Thymus (tissue), 11 donors: ENCODE measurements around the gene PCK1. TPM values are rescaled to one million over a fixed set of nuclear protein-coding genes. Genes with fewer than 3 reads are reported as not detected.

Experiments
- DNase-seq, 9 donors: peaks; one replicate each; pipeline ENCODE4 v3.0.0-alpha.2; 2013; ENCODE audit warnings: low spot score in 9 of 9, low read depth in 6 of 9, missing footprints in 1 of 9
- H3K27ac ChIP-seq, 2 donors: one replicate each; pipeline ENCODE4 v1.5.1; 2013; ENCODE audit warnings: control low read depth in 1 of 2, low read depth in 1 of 2, low read length in 1 of 2, mild to moderate bottlenecking in 1 of 2, moderate library complexity in 1 of 2
- H3K27me3 ChIP-seq, 2 donors: one replicate each; pipeline ENCODE4 v1.5.1; 2013; ENCODE audit warnings: low read length in 1 of 2; ENCODE audit not compliant: control insufficient read depth in 2 of 2, insufficient read depth in 1 of 2
- H3K36me3 ChIP-seq, 2 donors: one replicate each; pipeline ENCODE4 v1.5.1; 2013; ENCODE audit warnings: low read length in 1 of 2, mild to moderate bottlenecking in 1 of 2, moderate library complexity in 1 of 2; ENCODE audit not compliant: control insufficient read depth in 2 of 2, insufficient read depth in 2 of 2
- H3K4me1 ChIP-seq, 2 donors: one replicate each; pipeline ENCODE4 v1.5.1; 2013; ENCODE audit warnings: low read length in 2 of 2; ENCODE audit not compliant: control insufficient read depth in 2 of 2, insufficient read depth in 2 of 2
- H3K4me3 ChIP-seq, 2 donors: one replicate each; pipeline ENCODE4 v1.5.1; 2013; ENCODE audit warnings: low read length in 2 of 2, control low read depth in 1 of 2, mild to moderate bottlenecking in 1 of 2
- H3K9me3 ChIP-seq, 2 donors: one replicate each; pipeline ENCODE4 v1.5.1; 2013; ENCODE audit warnings: low read length in 1 of 2, mild to moderate bottlenecking in 1 of 2; ENCODE audit not compliant: control insufficient read depth in 2 of 2, insufficient read depth in 1 of 2
- WGBS: extraction: QIAGEN DNeasy Blood & Tissue Kit; methylation state at CpG from one replicate; pipeline ENCODE4 v1.1.7; 2013; 5-methylcytosine and 5-hydroxymethylcytosine counted together
- polyA plus RNA-seq: library from polyadenylated mRNA; stranded (reverse); fragments of 200-250 nt; gene quantifications from one replicate; pipeline ENCODE4 v1.2.3, GENCODE V29; 2013
- total RNA-seq: library from RNA; stranded (reverse); fragments of 120-200 nt; gene quantifications from one replicate; pipeline ENCODE4 v1.2.4, GENCODE V29; 2013
- donor health status: healthy.

Gene PCK1
- total and polyA plus RNA-seq, 2 donors: 0.19 to 0.30 TPM

DNA sequence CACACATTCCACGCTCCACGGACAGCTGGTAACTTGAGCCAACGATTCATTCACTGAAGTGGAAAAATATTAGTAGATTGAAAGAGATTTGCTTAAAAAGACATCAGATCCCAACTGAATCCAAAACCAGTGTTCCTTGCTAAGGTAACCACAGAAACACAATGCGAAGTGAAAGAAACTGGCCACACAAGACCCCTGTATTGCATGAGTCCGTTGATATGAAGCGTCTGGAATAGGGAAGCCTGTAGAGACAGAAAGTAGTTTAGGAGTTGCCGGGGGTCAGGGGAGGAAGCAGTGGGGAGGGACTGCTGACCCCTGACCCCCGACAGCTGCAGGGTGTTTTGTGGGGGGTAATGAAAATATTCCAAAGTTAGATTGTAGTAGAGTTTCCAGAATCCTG lies 10.0 kb downstream of the PCK1 start:
- no peak overlapping the region for H3K4me3 ChIP-seq
- no peak for DNase-seq
- no peaks in the 10 kb centered on the region for H3K36me3 ChIP-seq
- no peaks in the 10 kb centered on the region for H3K9me3 ChIP-seq
- peaks cover 0 to 3% of the 10 kb centered on the region in 2 donors for H3K27me3 ChIP-seq
- WGBS: 87% methylated on average over 8 of the region's 8 CpGs
- H3K27ac ChIP-seq: no peak overlapping the region
- peaks cover 0 to 5% of the 10 kb centered on the region in 2 donors for H3K4me1 ChIP-seq

DNA sequence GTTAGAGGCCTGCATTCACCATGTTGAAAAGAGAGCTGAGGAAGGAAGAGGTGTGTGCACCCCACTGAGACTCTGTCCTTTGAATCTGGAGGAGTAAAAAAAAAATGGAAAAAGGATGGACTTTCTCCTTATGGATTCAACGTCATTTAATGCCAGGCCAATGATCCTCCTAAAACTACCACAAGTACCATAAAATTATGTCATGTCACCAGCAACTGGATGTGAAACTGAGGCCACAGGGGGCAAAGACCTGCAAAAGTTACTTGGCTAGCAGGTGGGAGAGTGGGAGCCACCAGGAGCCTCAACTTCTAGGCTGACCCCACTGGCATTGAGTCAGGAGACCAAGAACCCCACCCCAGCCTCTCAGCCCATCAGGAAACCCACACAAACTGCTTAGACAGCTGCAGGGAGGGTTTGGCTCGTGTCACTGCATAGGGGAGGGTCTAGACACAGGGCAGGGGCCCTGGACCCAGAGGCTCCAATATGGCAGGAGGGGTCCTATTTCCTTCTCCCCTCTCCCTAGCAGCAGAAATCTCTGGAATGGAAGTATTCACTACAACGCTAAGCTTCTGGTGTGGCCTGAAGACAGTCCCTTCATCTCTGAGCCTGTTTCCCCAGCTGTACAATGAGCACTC lies 11.0 kb downstream of the PCK1 start:
- WGBS: 84% methylated on average over 3 of the region's 3 CpGs
- H3K27me3 ChIP-seq: peaks cover 0 to 3% of the 10 kb centered on the region in 2 donors
- no peak overlapping the region for H3K4me3 ChIP-seq
- H3K36me3 ChIP-seq: no peaks in the 10 kb centered on the region
- no peaks in the 10 kb centered on the region for H3K9me3 ChIP-seq
- peaks cover 0 to 5% of the 10 kb centered on the region in 2 donors for H3K4me1 ChIP-seq
- no peak overlapping the region for H3K27ac ChIP-seq
- DNase-seq: no peak

DNA sequence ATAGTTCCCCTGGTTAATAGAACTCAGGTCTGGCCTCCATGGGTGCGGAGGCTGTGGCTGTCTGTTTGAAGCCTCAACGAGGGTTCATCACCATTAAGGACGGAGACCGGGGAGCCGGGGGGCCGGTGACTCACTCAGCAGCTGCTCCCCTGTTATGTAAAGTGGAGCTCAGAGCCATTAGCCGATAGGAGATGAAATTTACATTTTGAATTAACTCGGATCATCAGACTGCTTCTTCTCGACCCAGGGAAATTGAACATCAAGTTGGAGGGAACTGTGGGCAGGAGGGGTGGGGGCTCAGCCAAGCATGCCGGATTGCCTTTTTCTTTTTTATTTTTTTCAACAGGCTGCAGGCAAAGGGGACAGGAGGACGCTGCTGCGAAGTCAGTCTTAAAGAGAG lies 12.3 kb downstream of the PCK1 start:
- Histone ChIP-seq H3K4me3 (no peak overlapping the region), H3K9me3 (no peaks in the 10 kb centered on the region), H3K36me3 (no peaks in the 10 kb centered on the region), H3K27me3 (peaks cover 0 to 5% of the 10 kb centered on the region in 2 donors), H3K27ac (no peak overlapping the region), H3K4me1 (no peaks in the 10 kb centered on the region)
- 66% methylated on average over 12 of the region's 12 CpGs for WGBS
- no peak for DNase-seq

DNA sequence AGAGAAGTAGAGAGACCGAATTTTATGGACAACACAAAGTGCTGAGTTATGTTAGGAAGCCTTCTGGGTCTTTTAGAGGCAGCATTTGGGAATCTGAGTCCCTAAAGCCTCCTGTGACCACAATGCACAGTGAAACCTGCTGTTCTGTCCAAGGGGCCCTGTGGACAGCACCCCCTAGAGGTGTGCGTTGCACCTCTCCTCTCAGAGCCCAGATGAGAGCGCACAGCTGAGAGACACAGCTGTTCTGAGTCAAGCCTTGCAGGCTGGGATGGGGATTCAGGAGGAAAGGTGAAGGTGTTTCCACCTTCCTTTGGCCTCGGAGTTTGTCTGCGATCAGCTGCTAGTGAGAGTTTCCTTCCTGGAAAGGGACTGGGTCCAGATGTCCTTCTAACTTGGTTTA lies 13.0 kb downstream of the PCK1 start:
- H3K4me3 ChIP-seq: no peak overlapping the region
- DNase-seq: no peak
- H3K36me3 ChIP-seq: no peaks in the 10 kb centered on the region
- no peaks in the 10 kb centered on the region for H3K4me1 ChIP-seq
- no peaks in the 10 kb centered on the region for H3K9me3 ChIP-seq
- 47% methylated on average over 5 of the region's 5 CpGs for WGBS
- H3K27me3 ChIP-seq: peaks cover 0 to 11% of the 10 kb centered on the region in 2 donors
- no peak overlapping the region for H3K27ac ChIP-seq

DNA sequence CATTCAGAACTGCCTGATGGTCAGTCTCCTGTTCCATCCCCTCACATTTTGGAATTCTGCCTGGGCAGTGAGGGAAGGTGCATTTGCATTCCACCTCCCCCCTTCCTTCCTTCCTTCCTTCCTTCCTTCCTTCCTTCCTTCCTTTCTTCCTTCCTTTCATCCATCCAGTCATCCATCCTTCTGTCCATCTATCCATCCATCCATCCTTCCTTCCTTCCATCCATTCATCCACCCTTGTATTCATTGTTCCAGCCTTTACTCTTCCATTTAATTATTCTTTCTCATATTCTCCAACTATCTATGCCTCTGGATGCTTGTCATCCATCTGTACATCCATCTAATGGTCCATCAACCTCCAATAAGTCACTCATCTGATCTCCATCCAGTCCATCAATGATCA lies 14.0 kb downstream of the PCK1 start:
- H3K4me1 ChIP-seq: no peaks in the 10 kb centered on the region
- no peaks in the 10 kb centered on the region for H3K36me3 ChIP-seq
- H3K27ac ChIP-seq: no peak overlapping the region
- no peak for DNase-seq
- H3K9me3 ChIP-seq: no peaks in the 10 kb centered on the region
- H3K27me3 ChIP-seq: peaks cover 2 to 22% of the 10 kb centered on the region in 2 donors
- no peak overlapping the region for H3K4me3 ChIP-seq

DNA sequence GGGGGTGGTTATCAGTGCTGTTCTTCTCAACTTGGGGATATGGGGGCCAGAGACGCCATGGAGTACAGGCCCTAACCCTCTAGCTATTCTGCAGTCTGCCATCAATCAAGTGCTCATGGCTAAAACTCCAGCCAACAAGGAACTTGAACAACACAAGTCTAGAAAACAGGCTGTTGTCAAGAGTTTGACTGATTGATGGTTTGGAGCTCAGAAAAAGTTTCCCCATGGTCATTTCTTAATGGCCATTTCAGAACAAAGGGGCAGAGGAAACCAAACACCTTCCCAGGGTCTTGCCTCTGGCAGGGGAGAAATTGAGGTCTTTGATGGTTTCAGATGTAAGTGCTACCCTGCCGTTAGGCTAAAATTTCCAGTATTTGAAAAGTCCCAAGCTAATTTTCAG lies 15.1 kb downstream of the PCK1 start:
- Histone ChIP-seq H3K36me3 (no peaks in the 10 kb centered on the region), H3K4me3 (no peak overlapping the region), H3K9me3 (no peaks in the 10 kb centered on the region), H3K4me1 (no peaks in the 10 kb centered on the region), H3K27me3 (peaks cover 7 to 32% of the 10 kb centered on the region in 2 donors), H3K27ac (no peak overlapping the region)
- 75% methylated on average over 2 of the region's 2 CpGs for WGBS
- DNase-seq: no peak

DNA sequence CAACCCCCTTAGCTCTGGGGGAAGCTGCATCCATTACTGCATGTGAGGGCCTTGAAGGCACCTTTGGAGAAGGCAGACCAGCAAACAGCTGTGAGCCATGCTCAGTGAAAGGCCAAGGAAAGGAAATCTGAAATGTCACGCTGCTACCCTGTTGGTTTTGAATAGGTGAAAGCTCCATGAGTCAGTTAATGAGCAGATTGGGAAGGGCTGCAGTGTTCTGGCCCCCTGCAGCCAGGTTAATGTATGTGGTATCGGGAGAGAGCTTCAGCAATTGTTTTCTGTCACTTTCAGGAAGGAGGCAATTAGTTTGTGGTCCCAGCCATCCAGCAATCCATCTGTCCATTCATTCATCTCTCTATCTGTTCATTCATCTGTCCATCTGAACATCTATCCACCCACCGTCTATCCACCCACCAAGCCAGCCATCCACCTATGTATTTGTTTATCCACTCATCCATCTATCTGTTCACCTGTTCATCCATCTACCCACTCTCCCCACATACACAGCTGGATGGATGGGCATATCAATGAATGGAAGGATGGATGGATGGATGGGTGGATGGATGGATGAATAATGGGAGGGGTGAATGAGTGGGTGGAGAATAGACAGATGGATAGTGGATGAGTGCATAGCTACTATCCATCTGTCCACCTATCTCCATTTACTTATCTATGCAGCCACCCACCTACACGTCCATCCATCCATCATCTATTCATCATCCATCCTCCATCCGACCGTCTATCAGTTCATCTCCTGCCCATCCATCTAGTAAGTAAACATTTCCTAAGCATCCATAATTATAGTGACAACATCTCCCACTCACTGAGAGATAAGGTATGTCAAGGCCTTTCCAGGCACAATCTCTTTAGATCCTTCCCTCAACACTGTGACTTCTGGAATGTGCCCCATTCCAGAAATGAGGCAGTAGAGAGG lies 16.0 kb downstream of the PCK1 start:
- Histone ChIP-seq H3K4me3 (no peak overlapping the region), H3K9me3 (no peaks in the 10 kb centered on the region), H3K4me1 (no peaks in the 10 kb centered on the region), H3K27me3 (peaks cover 7 to 41% of the 10 kb centered on the region in 2 donors), H3K36me3 (no peaks in the 10 kb centered on the region), H3K27ac (no peak overlapping the region)
- WGBS: 94% methylated on average over 6 of the region's 6 CpGs
- DNase-seq: no peak

DNA sequence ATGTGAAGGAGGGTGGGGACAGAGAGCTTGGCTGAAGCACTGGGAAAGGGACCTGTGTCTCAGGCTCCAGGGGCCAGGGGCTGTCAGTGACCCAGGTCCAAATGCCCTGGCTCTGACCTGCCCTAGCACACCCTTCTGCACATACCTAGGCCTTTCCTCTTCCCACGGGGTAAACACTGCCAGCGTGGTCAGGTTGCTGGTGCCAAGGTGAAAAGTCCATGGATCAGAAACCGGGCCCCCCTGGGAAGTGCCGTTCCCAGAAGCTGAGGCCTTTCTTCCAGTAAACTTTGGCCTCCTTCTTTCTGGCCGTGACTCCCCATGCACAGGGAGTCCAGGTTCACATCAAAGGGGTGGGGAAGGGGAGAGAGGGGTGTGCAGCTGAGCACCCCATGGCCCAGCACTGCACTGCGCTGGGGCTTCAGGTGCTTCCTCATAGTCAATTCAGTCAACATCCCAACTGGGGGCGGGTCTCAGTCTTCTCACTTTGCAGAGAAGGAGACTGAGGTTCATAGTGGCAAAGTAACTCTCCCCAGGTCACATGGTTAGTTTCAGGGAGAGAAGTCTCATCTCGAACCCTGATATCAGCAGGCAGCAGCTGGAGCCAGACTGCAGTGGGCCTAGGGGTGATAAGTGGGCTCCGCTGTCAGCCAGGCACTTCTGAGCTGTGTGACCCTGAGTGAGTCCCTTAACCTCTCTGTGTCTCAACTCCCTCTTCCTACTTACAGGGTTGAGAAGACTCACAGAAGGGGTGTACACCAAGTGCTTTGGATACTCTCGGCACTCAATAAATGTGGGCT lies 17.0 kb downstream of the PCK1 start:
- peaks cover 7 to 43% of the 10 kb centered on the region in 2 donors for H3K27me3 ChIP-seq
- no peaks in the 10 kb centered on the region for H3K9me3 ChIP-seq
- H3K36me3 ChIP-seq: no peaks in the 10 kb centered on the region
- no peak overlapping the region for H3K27ac ChIP-seq
- whole genome bisulfite sequencing: 88% methylated on average over 10 of the region's 10 CpGs
- H3K4me3 ChIP-seq: no peak overlapping the region
- H3K4me1 ChIP-seq: no peaks in the 10 kb centered on the region
- DNase-seq: no peak
